Activated T-cell treated with anti-CD3 and anti-CD28 coated beads, Interleukin-2, amount 50 U/mL, for 24 hours (primary cell): ENCODE results near the gene CYTIP.
A peak's percentile ranks its signal among the peaks of the same experiment; 100 is the strongest.
"Not testable (repeated sequence)": the region's sequence is repeated elsewhere in the genome, so short reads cannot be mapped to it uniquely, and the experiment has no call there.

ENCODE experiments used
- DNase-seq: peaks from one replicate; pipeline ENCODE4 v3.0.0-alpha.2; 2020
- H3K27ac Mint-ChIP-seq: 2 replicates; pipeline ENCODE4 v1.8.0; 2020; ENCODE audit warnings: mild to moderate bottlenecking, mixed read lengths
- H3K27me3 Mint-ChIP-seq: 2 replicates; pipeline ENCODE4 v1.8.0; 2020; ENCODE audit warnings: mixed read lengths
- H3K36me3 Mint-ChIP-seq: 2 replicates; pipeline ENCODE4 v1.8.0; 2020; ENCODE audit warnings: low read depth, mixed read lengths
- H3K4me1 Mint-ChIP-seq: 2 replicates; pipeline ENCODE4 v1.8.0; 2020; ENCODE audit warnings: low read depth, mixed read lengths
- H3K4me3 Mint-ChIP-seq: 2 replicates; pipeline ENCODE4 v1.8.0; 2020; ENCODE audit warnings: mild to moderate bottlenecking, moderate library complexity, mixed read lengths
- H3K9me3 Mint-ChIP-seq: 2 replicates; pipeline ENCODE4 v1.8.0; 2020; ENCODE audit warnings: mixed read lengths

The CYTIP gene

DNA sequence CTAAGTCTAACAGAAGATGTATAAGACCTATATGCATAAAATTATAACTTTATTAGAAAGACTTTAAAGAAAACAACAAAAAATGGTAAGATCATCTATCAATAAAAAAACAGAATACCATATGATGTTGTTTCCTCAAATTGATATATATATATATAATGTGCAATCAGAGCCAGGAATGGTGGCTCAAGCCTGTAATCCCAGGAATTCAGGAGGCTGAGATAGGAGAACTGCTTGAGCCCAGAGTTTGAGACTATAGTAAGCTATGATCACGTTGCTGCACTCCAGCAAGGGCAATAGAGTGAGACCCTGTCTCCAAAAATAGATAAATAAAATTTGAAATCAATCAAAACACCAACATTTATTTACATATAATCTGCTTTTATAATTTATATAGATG lies 19.5 kb downstream of the CYTIP start:
- no peaks in the 10 kb centered on the region for H3K27me3 Mint-ChIP-seq
- H3K4me3 Mint-ChIP-seq = no peak overlapping the region
- H3K36me3 Mint-ChIP-seq = peaks cover 99% of the 10 kb centered on the region
- DNase-seq = no peak
- H3K4me1 Mint-ChIP-seq = peaks cover 84% of the 10 kb centered on the region
- no peaks in the 10 kb centered on the region for H3K9me3 Mint-ChIP-seq
- peak overlapping the region; percentile 58 for H3K27ac Mint-ChIP-seq

DNA sequence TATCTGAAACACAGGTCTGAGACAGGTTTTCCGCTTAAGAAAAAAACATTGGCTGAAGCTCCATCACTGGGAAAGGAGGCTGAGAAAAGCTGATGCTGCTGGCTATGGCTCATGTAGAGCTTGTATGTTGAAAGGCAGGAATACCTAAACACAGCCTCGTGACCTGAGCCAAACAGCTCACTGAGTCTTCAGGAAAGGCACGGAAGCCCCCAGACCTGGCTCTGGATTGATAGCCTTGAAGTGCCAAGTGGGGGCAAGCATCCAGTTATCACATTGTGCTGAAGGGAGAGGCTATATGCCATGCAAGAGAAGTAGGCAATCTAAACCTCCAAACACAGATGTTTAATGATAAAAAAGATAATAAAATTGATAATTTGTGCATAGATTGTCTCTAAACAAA lies 21.9 kb downstream of the CYTIP start:
- H3K4me3 Mint-ChIP-seq = peak overlapping the region; percentile 20

DNA sequence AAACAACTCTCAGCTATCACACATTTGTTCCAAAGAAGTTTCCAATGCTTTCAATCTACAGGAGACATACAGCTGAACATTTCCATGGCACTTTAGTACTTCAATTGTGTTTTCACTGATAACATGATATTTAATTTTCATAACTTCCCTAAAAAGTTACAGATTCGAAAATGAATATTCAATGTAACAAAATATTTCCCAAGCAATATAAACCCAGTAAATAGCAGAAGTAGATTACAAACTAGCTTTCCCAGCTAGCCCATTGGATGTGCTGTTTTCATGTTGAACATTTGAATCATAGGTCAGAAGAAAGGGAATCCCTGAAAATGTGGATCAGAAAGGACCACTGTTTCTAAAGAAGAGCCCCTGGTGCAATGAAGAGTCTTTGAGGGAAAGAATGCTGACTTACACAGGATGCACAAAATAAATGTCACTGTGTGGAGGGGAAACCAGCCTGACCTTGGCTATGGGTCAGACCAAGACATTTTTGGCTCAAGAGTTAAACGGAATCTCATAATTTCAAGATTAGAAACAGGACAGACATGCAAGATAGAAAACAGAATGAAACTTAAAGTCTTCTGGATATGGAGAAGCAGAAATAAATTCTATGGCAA lies 22.5 kb downstream of the CYTIP start:
- Mint-ChIP-seq H3K4me1 (peaks cover 83% of the 10 kb centered on the region), H3K36me3 (peaks cover 99% of the 10 kb centered on the region), H3K9me3 (no peaks in the 10 kb centered on the region), H3K4me3 (peak overlapping the region; percentile 20), H3K27ac (peak overlapping the region; percentile 97), H3K27me3 (no peaks in the 10 kb centered on the region)
- no peak for DNase-seq

More for the DNA sequence above, 21.9 kb downstream of the CYTIP start:
- DNase-seq = no peak
- Mint-ChIP-seq H3K9me3 (no peaks in the 10 kb centered on the region), H3K27ac (peak overlapping the region; percentile 97), H3K27me3 (no peaks in the 10 kb centered on the region), H3K4me1 (peaks cover 83% of the 10 kb centered on the region), H3K36me3 (peaks cover 99% of the 10 kb centered on the region)

DNA sequence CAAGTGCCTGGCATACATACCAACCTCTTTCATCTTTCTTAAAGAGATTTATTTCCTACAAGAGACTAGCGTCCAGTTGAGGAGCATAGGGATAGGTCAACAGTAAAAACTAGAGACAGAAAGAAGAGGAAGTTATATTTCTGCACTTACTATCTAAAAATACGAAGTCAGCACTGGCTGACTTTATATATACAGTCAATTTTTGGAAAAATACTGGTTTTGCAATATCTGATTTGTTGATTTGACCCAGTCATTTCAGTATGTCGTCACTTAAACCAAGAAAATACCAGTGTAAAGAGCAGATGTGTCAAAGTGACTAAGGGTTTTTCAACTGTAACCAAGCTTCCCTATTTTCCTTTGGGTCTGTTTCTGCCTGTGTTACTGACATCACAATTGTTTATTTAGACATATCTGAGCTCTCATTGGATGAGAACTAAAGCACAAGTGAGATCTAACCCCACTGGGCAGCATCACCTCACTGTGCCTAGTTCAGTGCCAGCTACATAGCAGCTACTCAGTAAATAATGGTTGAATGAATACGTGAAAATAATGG lies 23.0 kb downstream of the CYTIP start:
- DNase-seq = no peak
- Mint-ChIP-seq H3K4me1 (peaks cover 82% of the 10 kb centered on the region), H3K4me3 (peak overlapping the region; percentile 60), H3K36me3 (peaks cover 96% of the 10 kb centered on the region), H3K27ac (peak overlapping the region; percentile 97), H3K9me3 (no peaks in the 10 kb centered on the region), H3K27me3 (no peaks in the 10 kb centered on the region)

DNA sequence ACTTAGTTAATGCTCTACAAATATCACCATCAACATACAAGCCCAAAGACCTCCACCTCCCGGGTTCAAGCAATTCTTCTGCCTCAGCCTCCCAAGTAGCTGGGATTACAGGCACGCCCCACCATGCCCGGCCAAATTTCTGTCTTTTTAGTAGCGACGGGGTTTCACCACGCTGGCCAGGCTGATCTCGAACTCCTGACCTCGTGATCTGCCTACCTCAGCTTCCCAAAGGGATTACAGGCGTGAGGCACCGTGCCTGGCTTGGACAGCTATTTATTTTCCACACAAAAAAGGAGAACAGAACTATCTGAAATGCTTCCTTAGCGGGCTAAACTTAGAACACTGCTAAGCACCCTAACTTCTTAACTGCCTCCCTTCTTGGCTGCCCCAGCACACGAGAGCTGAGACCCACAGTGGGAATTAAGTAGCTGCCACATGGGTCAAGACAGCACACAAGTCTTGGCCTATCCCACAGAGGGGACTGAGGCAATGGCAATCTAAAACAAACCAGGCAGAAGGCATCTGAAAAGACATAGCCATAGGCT lies 24.8 kb downstream of the CYTIP start:
- Mint-ChIP-seq H3K4me1 (peaks cover 90% of the 10 kb centered on the region), H3K27ac (peak overlapping the region; percentile 97), H3K9me3 (no peaks in the 10 kb centered on the region), H3K27me3 (no peaks in the 10 kb centered on the region), H3K36me3 (peaks cover 96% of the 10 kb centered on the region), H3K4me3 (peak overlapping the region; percentile 55)
- DNase-seq = no peak

DNA sequence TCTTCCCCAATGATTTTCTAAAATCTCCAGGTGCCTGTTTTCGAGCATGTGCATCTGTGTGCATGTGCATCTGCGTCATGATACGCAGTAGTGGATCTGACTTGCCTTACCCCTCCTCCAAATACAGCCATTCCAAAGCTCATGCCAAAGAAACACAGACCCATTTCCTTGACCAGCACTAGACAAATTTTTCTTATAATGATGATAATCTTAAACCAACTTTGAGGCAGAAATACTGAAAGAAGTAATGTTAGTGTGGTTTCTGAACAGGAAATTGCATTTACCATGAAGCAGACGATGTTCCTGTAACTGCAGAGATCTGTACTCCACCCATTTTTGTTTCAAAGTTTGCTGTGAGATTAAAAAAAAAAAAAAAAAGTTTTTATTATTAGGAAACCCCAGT lies 25.6 kb downstream of the CYTIP start:
- Mint-ChIP-seq H3K4me1 (peaks cover 92% of the 10 kb centered on the region), H3K4me3 (peak overlapping the region; percentile 64), H3K36me3 (peaks cover 96% of the 10 kb centered on the region), H3K27ac (peak overlapping the region; percentile 97), H3K9me3 (no peaks in the 10 kb centered on the region), H3K27me3 (no peaks in the 10 kb centered on the region)
- DNase-seq = no peak

DNA sequence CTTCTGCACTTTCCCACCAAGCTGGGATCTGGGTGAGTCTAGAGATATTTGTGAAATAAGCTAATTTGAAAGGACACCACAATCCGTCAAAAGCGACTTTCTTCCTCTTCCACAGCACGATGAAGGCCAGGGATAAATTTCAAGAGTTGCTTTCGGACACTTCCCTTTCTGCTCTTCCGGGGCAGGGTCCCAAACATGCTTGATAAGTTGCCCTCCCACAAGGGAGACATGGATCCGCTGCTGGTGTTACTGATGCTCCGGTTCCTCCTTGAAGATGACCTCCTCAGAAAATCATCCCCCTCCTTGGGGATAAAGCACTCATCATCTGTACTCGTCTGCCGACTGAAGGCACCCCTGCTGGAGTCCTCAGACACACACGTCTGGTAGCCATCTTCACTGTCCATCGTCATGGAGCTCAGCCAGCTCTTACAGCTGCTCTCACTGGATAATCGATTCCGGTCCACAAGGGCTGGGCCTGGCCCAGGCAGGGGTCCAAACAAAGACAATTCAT lies 28.2 kb downstream of the CYTIP start:
- H3K27ac Mint-ChIP-seq = peak overlapping the region; percentile 97
- H3K9me3 Mint-ChIP-seq = no peaks in the 10 kb centered on the region
- no peaks in the 10 kb centered on the region for H3K27me3 Mint-ChIP-seq
- peaks cover 95% of the 10 kb centered on the region for H3K36me3 Mint-ChIP-seq
- DNase-seq = no peak
- H3K4me3 Mint-ChIP-seq = peak overlapping the region; percentile 62
- H3K4me1 Mint-ChIP-seq = peaks cover 92% of the 10 kb centered on the region

DNA sequence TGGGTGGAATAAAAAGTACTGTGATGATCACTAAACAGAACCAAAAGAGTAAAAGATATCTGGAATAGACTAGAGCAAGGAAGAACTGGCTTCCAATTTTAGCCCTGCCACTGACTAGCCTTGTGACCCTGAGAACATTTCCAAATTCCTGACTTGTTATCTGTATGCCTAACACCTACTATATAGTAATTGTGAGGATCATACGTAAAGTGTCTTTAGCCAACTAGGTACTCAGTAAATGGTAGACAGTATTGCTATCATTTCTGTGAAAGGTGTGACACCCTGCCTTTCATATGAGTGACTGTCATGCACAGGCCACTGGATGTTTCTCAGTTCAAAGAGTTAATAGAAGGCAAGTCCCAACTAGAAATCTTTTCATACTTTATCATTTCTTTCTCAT lies 29.8 kb downstream of the CYTIP start:
- no peaks in the 10 kb centered on the region for H3K27me3 Mint-ChIP-seq
- peaks cover 93% of the 10 kb centered on the region for H3K4me1 Mint-ChIP-seq
- H3K9me3 Mint-ChIP-seq = no peaks in the 10 kb centered on the region
- peaks cover 94% of the 10 kb centered on the region for H3K36me3 Mint-ChIP-seq
- DNase-seq = no peak
- peak overlapping the region; percentile 63 for H3K4me3 Mint-ChIP-seq
- peak overlapping the region; percentile 97 for H3K27ac Mint-ChIP-seq

DNA sequence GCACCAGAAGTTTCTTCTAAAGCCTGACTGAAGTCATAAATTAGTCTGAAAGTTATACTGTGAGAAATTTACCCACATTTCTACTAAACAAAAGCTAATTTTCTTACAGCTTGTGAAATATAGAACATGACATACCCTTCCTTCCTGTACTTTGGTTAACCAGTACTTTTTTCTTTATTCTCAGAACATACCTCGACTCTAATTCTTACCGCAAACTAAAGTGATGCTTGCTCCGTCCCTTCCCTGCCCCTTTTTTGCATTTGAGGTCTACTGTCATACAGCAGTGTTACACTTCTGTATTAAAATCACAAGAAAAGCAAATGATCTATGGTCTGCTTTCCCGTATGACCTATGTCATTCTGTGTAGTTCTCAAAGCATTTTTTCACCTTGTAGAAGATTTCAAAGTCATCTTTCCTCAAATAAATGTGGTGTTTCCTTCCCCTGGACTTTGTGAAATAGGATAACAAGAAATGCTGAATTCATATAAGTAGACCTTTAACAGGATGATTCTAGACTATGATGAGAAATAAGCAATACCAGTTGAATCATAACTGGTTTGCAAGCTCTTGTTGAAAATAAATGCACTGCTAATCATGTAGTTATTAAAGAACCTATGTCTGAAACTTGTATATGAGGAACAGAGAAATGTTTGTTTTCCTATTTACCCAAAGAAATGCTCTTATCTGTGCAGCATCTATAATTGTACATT lies 30.4 kb downstream of the CYTIP start:
- H3K27me3 Mint-ChIP-seq = no peaks in the 10 kb centered on the region
- H3K9me3 Mint-ChIP-seq = peaks cover under 1% of the 10 kb centered on the region
- peaks cover 92% of the 10 kb centered on the region for H3K4me1 Mint-ChIP-seq
- H3K4me3 Mint-ChIP-seq = peak overlapping the region; percentile 63
- no peak for DNase-seq
- H3K27ac Mint-ChIP-seq = peak overlapping the region; percentile 97
- peaks cover 92% of the 10 kb centered on the region for H3K36me3 Mint-ChIP-seq

DNA sequence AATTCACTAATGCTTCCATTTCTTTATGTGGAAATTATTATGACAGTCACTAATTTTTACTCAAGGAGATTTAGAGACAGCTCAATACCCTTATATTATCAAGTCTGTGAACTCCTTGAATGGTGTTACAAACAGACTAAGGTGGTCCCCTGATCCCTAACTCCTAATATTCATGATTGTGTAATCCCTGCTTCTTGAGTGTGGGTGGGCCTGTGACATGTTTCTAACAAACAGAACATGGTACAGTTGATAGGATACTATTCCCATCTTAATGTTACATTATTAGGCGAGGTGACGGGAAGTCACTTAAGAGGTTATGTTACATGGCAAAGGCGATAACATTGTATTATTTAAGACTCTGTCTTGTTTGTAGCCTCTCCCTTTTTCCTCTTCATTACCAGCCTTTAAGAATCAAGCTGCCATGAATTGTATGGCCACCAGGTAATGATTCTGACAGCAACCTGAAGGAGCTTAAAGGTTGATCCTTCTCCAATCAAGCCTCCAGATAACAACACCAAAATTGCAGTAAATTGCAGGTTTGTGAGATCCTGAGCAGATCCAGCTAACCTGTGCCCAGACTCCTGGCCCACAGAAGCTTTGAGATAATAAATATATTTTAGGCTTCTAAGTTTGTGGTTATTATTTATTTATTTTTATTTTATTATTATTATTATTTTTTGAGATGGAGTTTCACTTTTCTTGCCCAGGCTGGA lies 32.1 kb downstream of the CYTIP start:
- DNase-seq = no peak
- peaks cover 5% of the 10 kb centered on the region for H3K9me3 Mint-ChIP-seq
- peaks cover 79% of the 10 kb centered on the region for H3K36me3 Mint-ChIP-seq
- no peaks in the 10 kb centered on the region for H3K27me3 Mint-ChIP-seq
- H3K27ac Mint-ChIP-seq = peak overlapping the region; percentile 66
- no peak overlapping the region for H3K4me3 Mint-ChIP-seq
- H3K4me1 Mint-ChIP-seq = peaks cover 85% of the 10 kb centered on the region

DNA sequence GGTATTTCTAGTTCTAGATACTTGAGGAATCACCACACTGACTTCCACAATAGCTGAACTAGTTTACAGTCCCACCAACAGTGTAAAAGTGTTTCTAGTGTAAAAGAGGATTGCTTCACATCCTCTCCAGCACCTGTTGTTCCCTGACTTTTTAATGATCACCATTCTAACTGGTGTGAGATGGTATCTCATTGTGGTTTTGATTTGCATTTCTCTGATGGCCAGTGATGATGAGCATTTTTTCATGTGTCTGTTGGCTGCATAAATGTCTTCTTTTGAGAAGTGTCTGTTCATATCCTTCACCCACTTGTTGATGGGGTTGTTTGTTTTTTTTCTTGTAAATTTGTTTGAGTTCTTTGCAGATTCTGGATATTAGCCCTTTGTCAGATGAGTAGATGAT lies 38.5 kb downstream of the CYTIP start:
- H3K27me3 Mint-ChIP-seq, DNase-seq, H3K4me3 Mint-ChIP-seq: not testable (repeated sequence)
- Mint-ChIP-seq H3K4me1 (peaks cover 85% of the 10 kb centered on the region), H3K27ac (peak overlapping the region; percentile 50), H3K9me3 (peaks cover 30% of the 10 kb centered on the region), H3K36me3 (peaks cover 64% of the 10 kb centered on the region)

DNA sequence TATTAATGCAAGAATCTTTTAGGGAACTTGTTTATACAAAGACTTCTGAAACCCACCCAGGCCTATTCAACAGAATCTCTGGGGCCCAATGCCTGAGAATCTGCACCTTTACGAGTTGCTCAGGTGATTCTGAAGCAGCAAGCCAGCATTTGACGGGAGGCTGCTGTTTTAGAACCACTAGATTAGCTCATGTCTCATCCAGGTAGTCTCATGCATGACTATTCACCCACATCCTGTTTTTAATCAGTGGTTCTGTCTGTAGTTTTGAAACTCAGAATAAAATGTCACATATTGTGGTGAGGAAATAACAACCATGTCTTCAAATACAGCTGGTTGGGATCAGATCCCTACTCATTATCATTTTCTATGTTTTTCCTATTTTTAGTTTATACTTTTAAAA lies 39.5 kb downstream of the CYTIP start:
- Mint-ChIP-seq H3K4me3 (peak overlapping the region; percentile 47), H3K27me3 (no peaks in the 10 kb centered on the region), H3K27ac (peak overlapping the region; percentile 91), H3K36me3 (peaks cover 65% of the 10 kb centered on the region), H3K4me1 (peaks cover 78% of the 10 kb centered on the region), H3K9me3 (peaks cover 38% of the 10 kb centered on the region)
- DNase-seq = peak; percentile 59

DNA sequence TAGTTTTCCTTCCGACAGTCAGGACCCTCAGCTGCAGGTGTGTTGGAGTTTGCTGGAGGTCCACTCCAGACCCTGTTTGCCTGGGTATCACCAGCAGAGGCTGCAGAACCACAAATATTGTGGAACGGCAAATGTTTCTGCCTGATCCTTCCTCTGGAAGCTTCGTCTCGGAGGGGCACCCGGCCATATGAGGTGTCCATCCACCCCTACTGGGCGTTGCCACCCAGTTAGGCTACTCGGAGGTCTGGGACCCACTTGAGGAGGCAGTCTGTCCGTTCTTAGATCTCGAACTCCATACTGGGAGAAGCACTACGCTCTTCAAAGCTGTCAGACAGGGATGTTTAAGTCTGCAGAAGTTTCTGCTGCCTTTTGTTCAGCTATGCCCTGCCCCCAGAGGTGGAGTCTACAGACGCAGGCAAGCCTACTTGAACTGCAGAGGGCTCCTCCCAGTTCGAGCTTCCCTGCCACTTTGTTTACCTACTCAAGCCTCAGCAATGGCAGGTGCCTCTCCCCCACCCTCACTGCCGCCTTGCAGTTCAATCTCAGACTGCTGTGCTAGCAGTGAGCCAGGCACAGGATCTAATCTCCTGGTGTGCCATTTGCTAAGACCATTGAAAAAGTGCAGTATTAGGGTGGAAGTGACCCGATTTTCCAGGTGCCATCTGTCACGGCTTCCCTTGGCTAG lies 40.9 kb downstream of the CYTIP start:
- not testable (repeated sequence) for H3K27me3 Mint-ChIP-seq
- DNase-seq = peak; percentile 37
- Mint-ChIP-seq H3K27ac (peak overlapping the region; percentile 91), H3K9me3 (peaks cover 44% of the 10 kb centered on the region), H3K4me3 (peak overlapping the region; percentile 47), H3K4me1 (peaks cover 68% of the 10 kb centered on the region), H3K36me3 (peaks cover 67% of the 10 kb centered on the region)

DNA sequence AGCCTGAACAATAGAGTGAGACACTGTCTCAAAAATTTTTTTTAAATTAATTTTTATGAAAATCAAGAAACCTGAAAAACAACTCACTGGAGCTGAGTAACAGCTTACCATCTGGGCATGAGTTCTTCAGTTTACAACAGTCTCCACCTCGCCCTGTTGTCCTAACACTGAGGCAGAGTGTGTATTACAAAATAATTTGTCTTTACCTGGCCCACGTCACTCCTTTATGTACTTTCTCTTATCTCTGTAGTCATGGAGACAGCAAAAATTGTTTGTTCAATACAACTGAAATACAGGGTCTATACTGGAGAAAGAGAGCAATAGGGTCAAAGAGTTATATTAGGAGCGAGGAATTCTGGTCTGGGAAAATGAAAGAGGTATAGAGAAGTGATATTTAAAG lies 48.1 kb downstream of the CYTIP start:
- DNase-seq = no peak
- no peak overlapping the region for H3K4me3 Mint-ChIP-seq
- H3K27me3 Mint-ChIP-seq = no peaks in the 10 kb centered on the region
- H3K9me3 Mint-ChIP-seq = peaks cover 34% of the 10 kb centered on the region
- H3K27ac Mint-ChIP-seq = no peak overlapping the region
- H3K4me1 Mint-ChIP-seq = peaks cover 9% of the 10 kb centered on the region
- H3K36me3 Mint-ChIP-seq = peaks cover 45% of the 10 kb centered on the region
